Tibial nerve (tissue), 4 donors: ENCODE measurements around the gene HLF. TPM values are rescaled to one million over a fixed set of nuclear protein-coding genes. Genes with fewer than 3 reads are reported as not detected.

Source experiments
- DNase-seq, 2 donors: peaks; one replicate each; pipeline ENCODE4 v3.0.0-alpha.2; 2019; ENCODE audit warnings: low spot score in 2 of 2
- H3K27ac ChIP-seq, 4 donors: fragments of 200-600 bp; sonication (generic) in 3 of 4; one replicate each; pipeline ENCODE4 v1.5.1; 2017 to 2019; ENCODE audit warnings: mild to moderate bottlenecking in 1 of 4
- H3K27me3 ChIP-seq, 2 donors: fragments of 200-600 bp; sonication (generic) in 1 of 2; one replicate each; pipeline versions ENCODE4 v1.5.1 to v1.6.0; 2017 to 2019
- H3K36me3 ChIP-seq, 3 donors: fragments of 200-600 bp; sonication (generic); one replicate each; pipeline ENCODE4 v1.5.1; 2018 to 2019
- H3K4me1 ChIP-seq, 4 donors: fragments of 200-600 bp; sonication (generic) in 3 of 4; one replicate each; pipeline ENCODE4 v1.5.1; 2017 to 2019
- H3K4me3 ChIP-seq, 4 donors: fragments of 200-600 bp; sonication (generic) in 3 of 4; one replicate each; pipeline ENCODE4 v1.5.1; 2017 to 2019; ENCODE audit warnings: mild to moderate bottlenecking in 1 of 4, moderate library complexity in 1 of 4
- H3K9me3 ChIP-seq, 4 donors: fragments of 200-600 bp; sonication (generic) in 3 of 4; one replicate each; pipeline ENCODE4 v1.5.1; 2017 to 2019
- EP300 ChIP-seq, 2 donors: sonication (generic); formaldehyde crosslinking; IDR thresholded peaks; one replicate each; pipeline ENCODE4 v1.6.1; 2017; ENCODE audit warnings: antibody characterized with exemption in 2 of 2, mild to moderate bottlenecking in 1 of 2
- POLR2A ChIP-seq, 2 donors: fragments of 450-650 bp; IDR thresholded peaks; one replicate each; pipeline ENCODE4 v1.6.1; 2017; ENCODE audit warnings: antibody characterized with exemption in 2 of 2, mild to moderate bottlenecking in 2 of 2, moderate library complexity in 2 of 2
- WGBS, 2 donors: methylation state at CpG; one replicate each; pipeline ENCODE4 v1.1.5; 2018; 5-methylcytosine and 5-hydroxymethylcytosine counted together
- total RNA-seq, 4 donors: library from RNA; depleted of rRNA; stranded (reverse); fragments of >200 nt; gene quantifications; one replicate each; pipeline ENCODE4 v1.1.0, GENCODE V29; 2016
- TF ChIP-seq, protein P1 (sequence below), 5 experiments: fragments of 200-600 bp in 3 of 5; fragments of 450-650 bp in 2 of 5; sonication (generic) in 3 of 5; IDR thresholded peaks; one replicate each; pipeline ENCODE4 v1.5.1; 2016 to 2019; ENCODE audit warnings: antibody characterized with exemption in 5 of 5, mild to moderate bottlenecking in 3 of 5, moderate library complexity in 2 of 5

HLF gene
- total RNA-seq, 4 donors from 2014 or later, result 19.5 to 42.5 (median 36.0) TPM

DNA sequence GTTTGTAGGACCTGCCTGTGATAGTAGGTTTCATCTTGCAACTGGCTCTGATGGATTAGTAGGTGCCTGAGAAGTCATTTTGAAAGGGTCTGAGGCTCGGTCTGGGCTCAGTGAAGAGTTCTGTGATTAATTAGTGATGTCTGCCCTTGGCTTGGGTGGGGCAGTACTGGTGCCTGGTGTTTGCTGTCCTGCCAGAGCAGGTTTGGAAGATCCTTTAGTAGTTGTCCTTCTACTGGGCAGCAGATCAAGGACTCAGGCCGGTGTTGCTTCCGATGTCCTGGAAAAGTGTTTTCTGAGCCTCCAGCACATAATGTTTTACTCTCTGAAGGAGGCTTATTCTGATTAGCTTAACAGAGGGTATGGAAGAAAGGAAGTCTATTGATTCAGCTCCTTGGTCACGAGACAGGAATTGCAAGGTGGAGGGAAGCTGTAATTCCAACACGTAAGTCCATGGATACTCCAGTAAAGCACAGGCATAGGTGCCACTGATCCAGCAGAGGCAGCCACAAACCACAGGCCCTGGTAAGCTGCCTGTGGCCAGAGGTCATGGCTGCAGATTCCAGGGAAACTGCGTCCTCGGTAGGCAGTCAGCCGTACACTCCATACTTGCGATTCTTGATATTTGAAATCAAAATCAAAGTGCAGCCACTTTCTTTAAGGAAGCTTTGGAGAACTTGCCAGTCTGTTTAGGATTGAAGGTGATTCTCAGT lies 18.7 kb downstream of the HLF start:
- Histone ChIP-seq H3K27ac (peak overlapping the region in 3 of 4 donors; percentile 46 to 86 (median 69)), H3K4me3 (no peak overlapping the region), H3K4me1 (peaks cover 0 to 81% (median 22%) of the 10 kb centered on the region in 4 donors), H3K27me3 (no peaks in the 10 kb centered on the region), H3K9me3 (no peaks in the 10 kb centered on the region), H3K36me3 (no peaks in the 10 kb centered on the region)
- TF ChIP-seq EP300 (IDR thresholded peaks at IDR 0.05), result peak in 1 of 2 donors; percentile 28
- TF ChIP-seq, protein P1, sequence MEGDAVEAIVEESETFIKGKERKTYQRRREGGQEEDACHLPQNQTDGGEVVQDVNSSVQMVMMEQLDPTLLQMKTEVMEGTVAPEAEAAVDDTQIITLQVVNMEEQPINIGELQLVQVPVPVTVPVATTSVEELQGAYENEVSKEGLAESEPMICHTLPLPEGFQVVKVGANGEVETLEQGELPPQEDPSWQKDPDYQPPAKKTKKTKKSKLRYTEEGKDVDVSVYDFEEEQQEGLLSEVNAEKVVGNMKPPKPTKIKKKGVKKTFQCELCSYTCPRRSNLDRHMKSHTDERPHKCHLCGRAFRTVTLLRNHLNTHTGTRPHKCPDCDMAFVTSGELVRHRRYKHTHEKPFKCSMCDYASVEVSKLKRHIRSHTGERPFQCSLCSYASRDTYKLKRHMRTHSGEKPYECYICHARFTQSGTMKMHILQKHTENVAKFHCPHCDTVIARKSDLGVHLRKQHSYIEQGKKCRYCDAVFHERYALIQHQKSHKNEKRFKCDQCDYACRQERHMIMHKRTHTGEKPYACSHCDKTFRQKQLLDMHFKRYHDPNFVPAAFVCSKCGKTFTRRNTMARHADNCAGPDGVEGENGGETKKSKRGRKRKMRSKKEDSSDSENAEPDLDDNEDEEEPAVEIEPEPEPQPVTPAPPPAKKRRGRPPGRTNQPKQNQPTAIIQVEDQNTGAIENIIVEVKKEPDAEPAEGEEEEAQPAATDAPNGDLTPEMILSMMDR (IDR thresholded peaks at IDR 0.05), result no peak
- no peak for DNase-seq
- WGBS, 2 donors, result 67 to 87% methylated on average over 9 of the region's 9 CpGs

DNA sequence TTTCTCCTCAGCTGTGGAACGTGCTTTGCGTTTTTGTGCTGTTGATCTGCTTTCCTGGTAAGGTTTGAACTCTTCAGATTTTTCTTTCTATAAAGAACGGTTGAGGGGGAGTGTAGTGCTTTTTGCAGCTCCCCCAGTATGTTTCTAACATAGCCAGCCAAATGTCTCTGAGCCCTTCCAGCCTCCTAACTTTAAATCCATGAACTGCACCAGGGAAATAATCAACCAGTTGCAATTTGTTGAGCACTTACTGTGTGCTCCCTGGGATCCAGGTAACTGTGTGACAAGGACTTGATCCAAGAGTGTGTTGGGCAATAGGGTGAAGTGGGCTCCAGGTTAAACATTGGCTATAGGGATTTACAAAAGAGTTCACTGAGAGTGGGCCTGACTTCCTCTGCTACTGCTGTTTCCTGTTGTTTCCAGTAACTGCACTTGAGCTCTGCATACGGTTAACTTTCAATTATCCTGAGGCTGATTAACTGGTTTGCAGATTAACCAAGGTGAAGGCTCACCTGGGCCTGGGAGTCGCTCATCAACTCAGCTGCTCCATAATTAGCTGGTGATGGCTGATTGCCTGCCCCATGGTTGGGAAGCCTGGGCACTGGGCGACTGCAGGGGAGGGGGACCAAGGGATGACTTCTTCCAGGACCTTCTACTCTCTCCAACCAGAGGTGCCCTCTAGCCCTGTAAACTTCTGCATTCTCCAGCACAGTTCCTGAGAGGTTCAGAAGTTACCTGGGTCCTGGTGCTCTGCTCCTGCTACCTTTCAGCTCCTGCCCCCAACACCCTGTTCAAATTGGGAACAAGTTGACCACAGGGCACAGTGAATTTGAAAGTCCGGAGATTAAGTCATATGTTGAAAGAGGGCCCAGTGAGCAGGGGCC lies 19.5 kb downstream of the HLF start:
- DNase-seq, result no peak
- TF ChIP-seq, protein P1 (IDR thresholded peaks at IDR 0.05), result no peak
- TF ChIP-seq EP300 (IDR thresholded peaks at IDR 0.05), result no peak
- no peak for TF ChIP-seq POLR2A (IDR thresholded peaks at IDR 0.05)
- Histone ChIP-seq H3K9me3 (no peaks in the 10 kb centered on the region), H3K27ac (peak overlapping the region; percentile 41 to 86 (median 58)), H3K4me3 (no peak overlapping the region), H3K4me1 (peaks cover 0 to 75% (median 21%) of the 10 kb centered on the region in 4 donors), H3K36me3 (no peaks in the 10 kb centered on the region), H3K27me3 (no peaks in the 10 kb centered on the region)
- 69 to 82% methylated on average over 7 of the region's 7 CpGs for WGBS, 2 donors

DNA sequence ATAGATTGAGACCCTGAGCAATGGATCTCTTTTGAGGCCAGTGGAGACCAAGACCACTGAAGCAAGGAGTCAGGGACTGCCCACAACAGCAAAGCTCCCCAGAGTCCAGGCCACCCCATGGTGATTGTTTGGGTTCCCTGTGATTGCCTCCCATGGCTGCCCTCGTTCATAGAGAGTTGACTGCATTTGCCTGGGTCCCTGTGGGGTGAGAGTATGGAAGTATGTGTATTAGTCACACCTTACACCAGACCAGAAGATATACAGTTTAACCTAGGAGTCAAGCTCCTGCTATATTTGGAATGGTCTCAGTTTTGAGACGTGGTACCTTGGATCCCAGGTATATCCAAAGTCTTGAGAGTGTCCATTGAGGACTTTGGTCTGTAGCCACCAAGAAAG lies 20.2 kb downstream of the HLF start:
- DNase-seq, result no peak
- H3K27me3 ChIP-seq, result no peaks in the 10 kb centered on the region
- TF ChIP-seq POLR2A (IDR thresholded peaks at IDR 0.05) (no peak), EP300 (IDR thresholded peaks at IDR 0.05) (no peak)
- TF ChIP-seq, protein P1 (IDR thresholded peaks at IDR 0.05), result no peak
- no peak overlapping the region for H3K4me3 ChIP-seq
- H3K36me3 ChIP-seq, result no peaks in the 10 kb centered on the region
- H3K4me1 ChIP-seq, result peaks cover 0 to 81% (median 21%) of the 10 kb centered on the region in 4 donors
- H3K27ac ChIP-seq, result peak overlapping the region; percentile 41 to 86 (median 58)
- 42 to 80% methylated on average over 2 of the region's 2 CpGs for WGBS, 2 donors
- no peaks in the 10 kb centered on the region for H3K9me3 ChIP-seq

DNA sequence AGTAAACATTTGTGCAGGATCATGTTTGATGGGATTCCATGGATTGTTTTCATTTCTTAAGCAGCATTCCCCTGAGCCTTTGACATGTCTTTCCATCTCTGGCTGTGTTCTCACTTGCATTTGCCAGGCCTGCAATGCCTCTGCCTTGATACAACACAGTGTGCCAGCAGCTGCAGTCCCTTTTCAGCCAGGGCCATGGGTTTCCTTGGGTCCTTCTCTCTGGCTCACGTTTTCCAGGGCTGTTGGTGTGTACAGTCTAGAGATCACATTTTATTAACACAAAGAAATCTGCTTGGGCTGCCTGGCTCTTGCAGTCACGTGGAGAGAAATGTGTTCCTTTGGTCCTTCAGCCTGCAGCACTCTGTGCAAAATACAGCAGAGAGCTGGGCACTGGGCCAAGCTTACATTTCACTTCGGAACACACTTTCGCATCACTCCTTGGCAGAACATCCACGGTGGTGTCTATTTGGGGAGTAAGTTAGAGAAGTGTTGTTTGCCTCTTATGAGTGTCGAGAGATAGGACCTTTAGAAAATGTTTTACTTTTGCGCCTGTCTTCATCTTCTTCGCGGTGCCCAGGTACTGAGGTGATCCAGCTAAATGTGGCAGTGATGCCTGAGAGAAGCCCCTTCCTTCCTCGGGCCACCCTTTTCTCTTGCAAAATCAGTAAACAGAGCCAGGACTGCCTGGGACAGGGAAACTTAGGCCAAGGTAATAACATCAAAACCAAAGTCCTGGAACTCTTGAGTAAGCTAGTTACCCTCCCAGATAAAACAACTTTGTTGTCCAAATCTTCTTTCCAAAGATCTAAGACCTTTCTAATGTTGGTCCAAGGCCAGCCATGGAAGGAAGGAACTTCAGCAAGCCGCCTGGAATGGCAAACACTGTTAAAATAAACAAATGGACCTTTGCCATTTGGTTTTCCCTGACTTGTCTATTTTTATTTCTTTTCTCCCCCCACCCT lies 20.9 kb downstream of the HLF start:
- H3K9me3 ChIP-seq, result no peaks in the 10 kb centered on the region
- peaks cover 0 to 85% (median 21%) of the 10 kb centered on the region in 4 donors for H3K4me1 ChIP-seq
- DNase-seq, result peak; percentile 89 to 95
- WGBS, 2 donors, result 40 to 48% methylated on average over 11 of the region's 11 CpGs
- H3K36me3 ChIP-seq, result peaks cover 0 to under 1% (median 0%) of the 10 kb centered on the region in 3 donors
- peak overlapping the region; percentile 41 to 89 (median 66) for H3K27ac ChIP-seq
- no peaks in the 10 kb centered on the region for H3K27me3 ChIP-seq
- peak overlapping the region in 1 of 4 donors; percentile 7 for H3K4me3 ChIP-seq
- TF ChIP-seq, protein P1 (IDR thresholded peaks at IDR 0.05), result no peak
- TF ChIP-seq POLR2A (IDR thresholded peaks at IDR 0.05) (no peak), EP300 (IDR thresholded peaks at IDR 0.05) (peak; percentile 14 to 82)
